GM19025 (cell line): Measurements from ENCODE around the gene SHISAL1.

Experiments
- ATAC-seq: cut with Tn5 transposase; IDR thresholded peaks from one replicate; pipeline ENCODE4 v1.9.1; 2021; ENCODE audit warnings: mild to moderate bottlenecking, low read depth, moderate library complexity; ENCODE audit not compliant: unreplicated experiment

SHISAL1 gene

DNA sequence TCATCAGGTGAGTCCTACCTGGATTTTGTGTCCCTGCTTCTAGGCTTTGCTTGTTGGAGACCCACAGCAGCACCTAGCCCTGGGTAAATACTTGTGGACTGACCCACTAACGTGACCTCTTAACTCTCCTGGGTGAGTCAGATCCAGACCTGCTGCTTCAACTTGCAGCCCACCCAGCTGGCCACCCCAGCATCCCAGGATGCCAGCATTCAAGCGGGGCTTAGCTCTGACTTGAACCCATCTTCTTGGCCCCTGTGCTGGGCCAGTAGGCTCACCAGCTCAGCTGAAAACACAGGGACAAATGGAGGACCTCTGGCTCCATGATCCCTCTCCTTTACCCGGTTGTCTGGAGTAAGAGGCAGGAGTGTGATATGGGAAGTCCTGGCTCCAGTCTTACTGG lies 98.6 kb downstream of the SHISAL1 start:
- ATAC-seq: no peak

GRCh38 chr22:44213489-44214043 lies 99.2 kb downstream of the SHISAL1 start:
- ATAC-seq: no peak

GRCh38 chr22:44212936-44213335 lies 99.8 kb downstream of the SHISAL1 start:
- no peak for ATAC-seq

DNA sequence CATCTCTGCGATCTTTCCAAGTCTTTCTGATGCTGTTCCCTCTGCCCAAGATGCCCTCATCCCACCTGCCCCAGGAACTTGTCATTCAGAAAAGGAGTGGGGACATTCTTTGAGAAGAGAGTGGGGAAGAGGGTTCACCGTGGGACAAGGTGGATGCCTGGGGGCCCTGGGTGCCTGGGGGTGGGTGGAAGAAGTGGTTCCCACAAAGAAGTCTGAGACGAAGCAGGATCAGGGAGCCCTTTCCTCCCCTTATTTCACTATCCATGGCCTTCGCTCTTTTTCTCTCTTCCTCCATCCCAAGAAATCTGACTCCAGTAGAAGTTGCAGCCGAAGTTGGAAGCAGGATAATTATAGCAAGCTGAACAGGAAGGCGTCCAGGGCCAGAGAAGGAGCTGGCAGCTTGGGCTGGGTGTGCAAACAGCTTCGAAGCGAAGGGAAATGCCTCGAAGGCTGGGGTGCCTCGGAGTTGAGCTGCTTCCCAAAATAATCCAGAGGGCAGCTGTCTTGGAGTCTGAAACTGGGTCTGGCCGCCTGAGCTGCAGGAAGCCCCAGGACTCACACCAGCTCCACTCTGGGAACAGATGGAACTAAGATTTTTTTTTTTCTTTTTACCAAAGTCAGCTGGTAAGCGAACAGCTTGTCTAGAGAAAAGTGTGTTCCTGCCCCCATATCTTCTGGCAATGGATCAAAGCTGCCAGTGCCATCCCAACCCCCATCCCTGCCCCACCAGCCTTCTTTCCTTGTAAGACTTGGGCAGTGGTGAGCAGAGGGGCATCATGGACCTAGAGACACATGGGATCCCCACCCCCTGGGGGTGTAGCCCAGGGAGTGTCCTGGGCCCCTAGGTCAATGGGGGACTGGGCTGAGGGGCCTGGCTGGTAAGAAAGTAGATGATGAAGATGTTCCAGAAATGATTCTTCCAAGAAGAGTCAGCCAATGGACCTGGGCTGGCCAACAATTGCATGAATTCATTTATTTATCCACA lies 100.5 kb downstream of the SHISAL1 start:
- ATAC-seq: no peak

DNA sequence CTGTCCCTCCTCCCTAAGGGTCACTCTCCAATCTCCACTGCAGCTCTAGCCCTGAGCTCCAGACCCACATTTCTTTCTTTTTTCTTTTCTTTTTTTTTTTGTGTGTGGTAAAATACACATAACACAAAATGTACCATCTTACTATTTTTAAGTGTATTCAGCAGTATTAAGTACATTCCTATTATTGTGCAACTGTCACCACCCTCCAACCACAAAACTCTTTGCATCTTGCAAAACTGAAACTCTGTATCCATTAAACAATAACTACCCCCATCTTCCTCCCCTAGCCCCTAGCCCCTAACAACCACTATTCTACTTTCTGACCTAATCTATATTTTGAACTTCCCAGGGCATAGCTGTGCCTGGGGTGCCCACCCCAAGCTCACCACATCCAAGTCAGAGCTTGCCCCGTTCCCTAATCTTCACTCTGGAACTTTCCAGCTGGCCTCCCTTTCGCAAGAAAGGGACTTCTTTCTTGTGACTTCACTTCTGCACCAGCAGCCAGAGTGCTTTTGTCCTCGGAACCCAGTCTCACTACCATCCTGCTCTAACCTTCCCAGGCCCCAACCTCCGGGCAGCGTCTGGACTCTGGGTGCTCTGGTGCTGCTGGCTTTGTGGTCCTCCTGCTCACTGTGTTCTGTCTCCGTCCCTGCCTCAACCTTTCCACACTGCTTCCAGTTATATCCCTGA lies 101.3 kb downstream of the SHISAL1 start:
- no peak for ATAC-seq

GRCh38 chr22:44210722-44211121 lies 102.0 kb downstream of the SHISAL1 start:
- no peak for ATAC-seq

DNA sequence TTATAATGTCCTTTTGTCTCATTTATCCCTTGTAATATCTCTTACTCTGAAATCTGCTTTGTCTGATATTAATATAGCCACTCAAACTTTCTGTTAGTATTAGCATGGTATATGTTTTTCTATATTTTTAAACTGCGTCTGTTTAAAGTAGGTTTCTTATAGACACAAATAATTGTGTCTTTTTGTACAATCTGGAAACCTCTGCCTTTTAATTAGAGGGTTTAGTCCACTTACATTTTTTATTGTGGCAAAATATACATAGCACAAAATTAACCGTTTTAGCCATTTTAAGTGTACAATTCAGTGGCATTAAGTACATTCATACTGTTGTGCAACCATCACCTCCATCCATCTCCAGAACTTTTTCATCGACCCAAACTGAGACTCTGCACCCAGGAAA lies 103.4 kb downstream of the SHISAL1 start:
- ATAC-seq: no peak

- no peak for ATAC-seq
Measured at GRCh38 chr22:44207981-44208317, 104.8 kb downstream of the SHISAL1 start.

GRCh38 chr22:44207173-44207980 lies 105.4 kb downstream of the SHISAL1 start:
- no peak for ATAC-seq

- ATAC-seq: no peak
Measured at GRCh38 chr22:44206696-44207095, 106.1 kb downstream of the SHISAL1 start.

DNA sequence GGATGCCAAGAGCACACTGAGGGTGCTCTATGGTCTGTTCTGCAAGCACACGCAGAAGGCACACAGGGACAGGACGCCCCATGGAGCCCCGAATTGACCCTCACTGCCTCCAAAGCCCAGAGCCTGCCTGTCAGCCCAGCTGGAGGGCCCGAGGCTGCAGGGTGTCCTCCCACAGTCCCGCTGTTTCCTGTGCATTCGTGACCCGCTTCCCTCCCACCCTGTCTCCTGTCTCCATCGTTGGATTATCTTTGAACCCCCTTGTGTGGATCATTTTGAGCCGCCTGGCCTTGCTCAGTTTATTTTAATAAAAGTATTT lies 106.5 kb downstream of the SHISAL1 start:
- ATAC-seq: no peak

DNA sequence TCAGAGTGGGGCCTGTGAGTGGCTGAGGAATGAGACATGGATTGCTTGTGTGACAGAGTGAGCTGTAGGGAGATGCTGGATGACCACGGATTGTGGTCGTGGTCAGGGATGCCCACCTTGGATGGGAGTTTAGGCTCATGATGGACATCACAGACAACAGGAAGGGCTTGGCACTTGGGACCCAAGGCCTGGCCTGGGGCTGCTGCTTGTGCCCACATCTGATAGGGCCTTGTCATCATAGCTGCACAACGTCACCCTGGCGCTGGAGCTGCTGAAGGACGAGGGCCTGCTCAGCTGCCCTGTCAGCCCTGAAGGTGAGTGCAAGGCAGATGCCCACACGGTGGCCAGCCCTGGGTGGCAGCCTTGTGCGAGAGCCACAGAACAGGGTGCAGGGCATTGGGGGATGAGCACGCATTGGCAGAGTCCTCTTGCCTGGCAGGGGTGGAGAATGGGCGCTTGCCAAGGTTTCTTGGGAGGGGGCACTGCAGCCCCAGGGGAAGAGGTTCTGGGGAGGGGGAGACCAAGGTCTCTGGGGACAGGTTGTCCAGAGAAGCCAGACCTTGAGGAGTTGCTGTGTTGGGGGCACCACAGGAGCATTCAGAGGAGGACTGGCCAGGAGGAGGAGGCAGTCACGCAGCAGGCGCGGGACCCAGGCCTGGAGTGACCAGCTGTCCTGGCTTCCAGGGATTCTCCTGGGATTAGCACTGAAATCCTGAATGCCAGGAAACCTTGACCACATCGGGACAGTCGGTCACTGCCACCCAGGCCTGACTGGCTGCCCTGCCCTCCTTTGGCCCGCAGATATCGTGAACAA lies 107.0 kb downstream of the SHISAL1 start:
- no peak for ATAC-seq

DNA sequence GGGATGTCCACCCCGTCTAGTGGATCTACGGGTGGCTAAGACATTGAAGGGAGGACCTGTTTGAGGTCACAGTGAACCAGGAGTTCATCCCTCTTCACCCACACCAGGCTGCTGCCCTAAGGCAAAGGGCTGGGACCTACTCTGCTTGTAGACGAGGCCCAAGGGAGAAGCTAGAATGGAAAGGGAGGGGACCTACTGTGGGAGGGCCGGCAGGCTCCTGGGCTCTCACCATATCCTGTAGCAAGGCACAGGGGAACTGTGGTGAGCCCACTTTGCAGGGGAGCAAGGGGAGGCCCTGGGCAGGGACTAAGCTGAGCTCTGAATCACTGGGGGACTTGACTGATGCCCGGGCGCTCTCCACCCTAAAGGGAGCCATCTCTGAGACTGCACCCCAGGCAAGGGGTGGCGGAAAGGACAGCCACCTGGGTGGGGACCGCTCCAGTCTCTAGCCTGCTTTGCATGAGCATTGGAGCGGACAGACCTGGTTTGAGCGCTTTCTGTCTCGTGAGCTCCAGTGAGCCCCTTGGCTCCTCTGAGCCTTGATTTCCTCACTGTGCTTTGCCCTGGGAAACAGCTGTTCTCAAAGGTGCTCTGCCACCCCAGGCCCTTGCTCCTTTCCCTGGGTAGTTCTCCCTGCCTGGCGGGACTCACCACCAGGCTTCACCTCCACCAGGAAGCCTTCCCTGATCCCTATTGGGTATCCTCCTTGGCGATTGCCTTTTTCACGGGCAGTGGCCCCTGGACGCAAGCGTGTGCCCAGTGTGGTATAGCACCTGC lies 107.8 kb downstream of the SHISAL1 start:
- no peak for ATAC-seq

DNA sequence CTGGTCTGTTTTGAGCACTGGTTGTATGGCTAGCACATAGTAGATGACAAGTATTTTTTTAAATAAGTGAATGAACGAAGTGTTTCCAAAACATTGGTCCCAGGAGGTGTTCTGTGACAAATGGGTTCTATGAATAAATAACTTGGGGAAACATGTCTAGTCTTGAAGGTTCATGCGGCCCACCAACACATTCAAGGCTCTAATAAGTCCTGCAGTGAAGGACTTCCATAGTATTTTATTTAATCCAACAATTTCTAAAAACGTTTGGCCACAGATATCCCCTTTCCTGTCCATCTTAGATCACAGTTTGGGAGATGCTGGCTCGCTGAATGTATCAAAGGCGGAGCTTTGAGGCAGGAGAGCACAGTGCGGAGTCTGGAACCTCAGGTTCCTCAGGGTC lies 109.5 kb downstream of the SHISAL1 start:
- no peak for ATAC-seq

DNA sequence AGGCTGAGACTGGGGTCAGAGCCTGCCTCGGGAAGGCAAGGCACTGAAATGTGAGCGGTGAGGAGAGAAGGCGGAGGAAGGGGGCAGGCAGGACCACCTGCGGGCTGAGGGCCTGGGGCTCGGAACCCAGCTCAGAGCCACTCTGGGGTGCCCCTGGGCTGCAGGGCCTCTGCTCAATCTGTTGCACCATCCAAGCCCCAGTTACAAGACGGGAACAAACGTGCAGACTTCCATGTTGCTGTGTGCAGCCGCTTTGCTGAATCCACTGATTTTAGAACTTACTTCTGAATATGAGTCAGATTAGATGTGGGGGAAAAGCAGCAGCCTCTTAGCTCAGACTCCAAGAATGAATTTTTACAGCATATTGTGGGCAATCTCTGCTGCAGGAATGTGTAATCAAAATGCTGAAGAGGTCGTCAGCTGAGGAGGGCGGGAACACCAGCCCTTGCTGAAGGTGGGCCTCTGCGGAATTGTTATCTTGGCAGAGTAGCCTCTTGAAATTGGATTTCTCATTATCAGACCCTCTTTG lies 110.4 kb downstream of the SHISAL1 start:
- no peak for ATAC-seq

- no peak for ATAC-seq
Measured at GRCh38 chr22:44201665-44202064, 111.1 kb downstream of the SHISAL1 start.

GRCh38 chr22:44200855-44201550 lies 111.7 kb downstream of the SHISAL1 start:
- ATAC-seq: no peak

GRCh38 chr22:44200451-44200850 lies 112.3 kb downstream of the SHISAL1 start:
- ATAC-seq: no peak
